ENCODE data around the gene CTTNBP2.

Gene CTTNBP2

GRCh38 chr7:117870448-117871130, 2.7 kb downstream of the CTTNBP2 start:
- DNase-seq (ENCODE audit: low read depth, low spot score), result no peak

GRCh38 chr7:117869374-117869773, 3.9 kb downstream of the CTTNBP2 start:
- DNase-seq (ENCODE audit: low read depth, low spot score), result no peak

- DNase-seq (ENCODE audit: low read depth, low spot score), result no peak
These were observed 9.6 kb downstream of the CTTNBP2 start for GRCh38 chr7:117863618-117864017.

DNA sequence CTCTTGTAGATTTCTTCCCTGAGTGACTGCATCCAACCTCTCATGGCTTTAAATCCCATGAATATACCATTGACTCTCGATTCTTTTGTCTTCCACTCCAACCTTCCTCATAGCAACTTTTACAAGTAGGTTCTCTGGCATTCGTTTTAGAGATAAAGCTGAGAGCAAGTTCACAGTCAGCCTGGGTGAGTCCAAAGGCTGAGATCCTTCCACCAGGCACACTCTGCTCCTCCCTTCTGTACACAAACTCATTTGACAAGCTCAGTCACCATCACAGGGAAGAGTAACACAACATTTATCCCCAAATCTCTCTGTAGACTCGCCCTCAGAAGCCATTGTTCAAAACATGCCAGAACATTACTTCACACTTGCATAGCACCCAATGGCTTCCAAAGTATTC, 10.9 kb downstream of the CTTNBP2 start:
- no peak for DNase-seq (ENCODE audit: low read depth, low spot score)

DNA sequence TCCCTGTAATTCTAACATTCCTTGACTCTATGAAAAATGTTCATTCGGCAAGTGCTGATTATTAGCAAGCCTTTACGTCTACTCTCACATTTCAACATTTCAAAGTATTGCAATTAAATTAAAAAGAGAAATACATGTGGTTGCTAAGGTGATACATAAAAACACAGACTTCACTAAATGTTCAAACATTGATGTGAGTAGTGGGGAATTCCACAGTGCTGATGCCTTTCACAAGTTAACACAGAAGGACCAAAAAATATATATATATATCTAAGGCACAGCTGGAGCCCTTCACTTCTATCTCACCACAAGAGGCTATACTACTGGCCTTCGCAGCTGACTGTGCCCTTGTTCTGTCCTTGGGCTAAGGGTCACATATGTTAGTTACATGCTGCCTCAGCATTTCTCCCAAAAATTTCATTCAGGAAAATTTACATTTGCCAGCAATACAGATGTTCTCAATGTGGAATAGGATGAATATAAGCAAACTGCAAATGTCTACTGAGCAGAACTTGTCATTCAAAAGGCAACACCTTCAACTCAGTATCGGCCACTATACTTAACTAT, 13.9 kb downstream of the CTTNBP2 start:
- DNase-seq (ENCODE audit: low read depth, low spot score), result no peak

DNA sequence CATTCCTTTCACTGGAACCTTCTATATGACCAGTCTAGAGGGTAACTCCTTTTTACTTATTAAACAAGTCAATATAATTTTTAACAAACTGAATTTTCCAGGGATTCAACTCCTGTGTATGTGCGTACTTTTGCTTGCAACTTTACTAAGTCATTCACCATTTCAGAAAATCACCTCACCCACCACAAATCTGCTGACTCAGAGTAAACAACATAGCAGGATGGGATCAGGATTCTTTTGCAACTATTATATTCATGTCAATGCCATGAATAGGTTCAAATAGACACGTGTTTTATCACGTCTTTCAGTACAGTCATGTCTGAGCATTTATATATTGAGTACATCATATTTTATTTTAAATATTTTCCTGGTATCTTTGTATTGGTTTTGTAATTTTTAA, 14.5 kb downstream of the CTTNBP2 start:
- no peak for DNase-seq (ENCODE audit: low read depth, low spot score)

GRCh38 chr7:117857718-117858117, 15.5 kb downstream of the CTTNBP2 start:
- DNase-seq (ENCODE audit: low read depth, low spot score), result no peak

- no peak for DNase-seq (ENCODE audit: low read depth, low spot score)
These were observed 17.0 kb downstream of the CTTNBP2 start for GRCh38 chr7:117856196-117856595.

DNA sequence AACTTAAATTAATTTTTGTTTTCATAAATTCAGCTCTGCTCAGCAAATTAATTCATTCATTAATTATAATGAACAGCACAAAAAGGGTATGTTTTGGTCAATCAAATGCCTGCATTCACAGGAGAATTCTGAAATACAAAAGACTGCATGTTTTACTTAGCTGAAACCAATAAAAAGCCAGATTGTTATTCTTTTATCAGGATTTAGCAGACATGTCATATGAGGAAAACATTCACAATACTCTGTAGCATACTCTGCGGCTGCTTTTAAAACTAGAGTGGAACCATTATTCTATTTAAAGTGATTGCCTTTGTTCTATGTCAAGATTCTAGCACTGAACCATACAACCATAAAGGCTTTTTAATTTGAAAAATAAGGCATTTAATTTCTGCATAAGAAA, 19.1 kb downstream of the CTTNBP2 start:
- DNase-seq (ENCODE audit: low read depth, low spot score), result no peak

DNA sequence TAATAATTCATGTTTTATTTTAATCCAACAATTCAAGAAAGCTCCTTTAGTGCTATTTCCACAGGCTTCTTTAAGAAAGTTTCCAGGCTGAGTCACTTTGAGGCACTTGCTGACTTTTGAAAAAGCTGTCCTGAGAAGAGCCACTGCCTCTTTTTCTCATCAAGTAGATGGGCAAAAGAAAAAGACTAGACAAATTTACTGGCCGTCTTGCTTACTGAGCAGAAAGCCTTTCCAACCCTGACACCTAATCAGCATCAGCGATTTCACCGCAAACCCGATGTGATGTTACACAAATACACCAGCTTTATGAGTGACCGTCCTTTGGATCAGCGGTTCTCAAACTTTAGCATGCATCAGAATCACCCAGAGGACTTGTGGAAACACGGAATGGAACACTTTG, 24.3 kb downstream of the CTTNBP2 start:
- no peak for DNase-seq (ENCODE audit: low read depth, low spot score)

DNA sequence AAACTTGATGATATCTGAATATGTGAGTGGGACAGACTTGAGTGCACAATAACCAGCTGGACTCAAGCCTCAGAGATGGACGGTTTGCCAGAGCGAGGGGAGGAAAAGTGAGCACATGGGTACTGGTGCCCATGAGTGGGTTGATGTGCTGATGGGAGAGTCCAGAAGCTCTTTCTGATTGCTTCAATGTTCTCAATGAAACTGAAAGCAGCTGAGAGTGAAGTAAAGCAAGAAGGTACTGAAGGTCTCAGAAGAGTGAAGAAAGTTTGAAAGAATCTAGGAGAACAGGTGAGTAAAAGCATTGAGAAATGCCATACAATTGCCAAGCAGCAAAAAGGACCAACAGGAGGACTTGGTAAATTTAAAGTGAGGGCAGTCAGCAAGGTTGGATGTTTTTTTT, 28.6 kb downstream of the CTTNBP2 start:
- DNase-seq (ENCODE audit: low read depth, low spot score), result no peak

GRCh38 chr7:117841611-117842010, 31.6 kb downstream of the CTTNBP2 start:
- DNase-seq (ENCODE audit: low read depth, low spot score), result no peak

DNA sequence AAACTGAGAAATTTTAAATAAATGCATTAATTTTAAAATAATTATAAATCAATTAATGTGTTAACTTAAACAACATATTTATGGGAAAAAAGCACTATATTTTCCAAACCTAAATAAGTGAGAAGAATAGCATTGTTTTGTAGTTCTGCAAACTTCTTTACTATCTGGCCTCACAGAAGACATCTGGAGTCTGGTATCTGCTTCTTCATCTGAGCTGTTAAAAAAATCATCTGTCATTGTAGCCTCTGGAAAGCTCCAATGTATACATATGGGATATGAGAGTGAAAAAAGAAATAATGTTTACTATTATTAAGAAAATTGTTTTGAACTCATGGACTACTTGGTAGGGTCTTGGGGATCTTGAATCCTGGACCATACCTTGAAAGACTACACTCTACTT, 32.2 kb downstream of the CTTNBP2 start:
- no peak for DNase-seq (ENCODE audit: low read depth, low spot score)

DNA sequence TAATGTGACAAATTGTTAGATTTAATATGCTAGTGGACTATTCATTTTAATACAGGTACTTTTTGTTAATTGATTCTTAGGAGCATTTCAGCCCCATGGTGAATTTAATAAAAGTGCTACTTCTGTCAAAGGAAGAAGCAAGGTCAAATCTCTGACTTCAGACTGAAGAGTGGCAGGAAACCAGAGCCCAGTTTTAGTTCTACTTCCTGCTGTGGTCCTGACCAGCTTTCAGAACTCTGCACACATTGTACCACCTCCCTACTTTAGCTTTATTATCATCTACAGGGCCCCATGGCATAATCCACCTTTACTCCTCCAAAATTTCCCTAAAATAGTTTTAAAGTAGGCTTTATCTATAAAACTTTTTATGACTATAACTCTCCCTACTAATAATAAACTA, 33.7 kb downstream of the CTTNBP2 start:
- DNase-seq (ENCODE audit: low read depth, low spot score), result no peak

DNA sequence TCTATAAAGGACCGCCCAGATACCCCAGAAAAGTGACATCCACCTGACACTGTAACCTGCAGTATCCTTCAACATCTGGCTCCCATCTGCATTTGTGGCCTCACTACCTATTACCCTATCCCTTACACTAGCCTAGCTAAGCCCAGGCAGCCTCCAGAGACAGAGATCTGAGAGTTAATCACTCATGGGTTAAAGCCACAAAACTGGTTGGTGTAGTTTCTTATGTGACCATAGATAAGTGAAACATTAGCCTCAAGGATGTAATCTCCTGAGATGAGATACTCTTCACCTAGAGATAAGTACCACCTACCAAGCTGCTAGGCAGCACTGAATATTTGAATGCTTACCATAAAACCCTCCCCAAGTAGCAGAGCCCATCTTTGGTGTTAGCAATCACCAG, 35.4 kb downstream of the CTTNBP2 start:
- no peak for DNase-seq (ENCODE audit: low read depth, low spot score)

DNA sequence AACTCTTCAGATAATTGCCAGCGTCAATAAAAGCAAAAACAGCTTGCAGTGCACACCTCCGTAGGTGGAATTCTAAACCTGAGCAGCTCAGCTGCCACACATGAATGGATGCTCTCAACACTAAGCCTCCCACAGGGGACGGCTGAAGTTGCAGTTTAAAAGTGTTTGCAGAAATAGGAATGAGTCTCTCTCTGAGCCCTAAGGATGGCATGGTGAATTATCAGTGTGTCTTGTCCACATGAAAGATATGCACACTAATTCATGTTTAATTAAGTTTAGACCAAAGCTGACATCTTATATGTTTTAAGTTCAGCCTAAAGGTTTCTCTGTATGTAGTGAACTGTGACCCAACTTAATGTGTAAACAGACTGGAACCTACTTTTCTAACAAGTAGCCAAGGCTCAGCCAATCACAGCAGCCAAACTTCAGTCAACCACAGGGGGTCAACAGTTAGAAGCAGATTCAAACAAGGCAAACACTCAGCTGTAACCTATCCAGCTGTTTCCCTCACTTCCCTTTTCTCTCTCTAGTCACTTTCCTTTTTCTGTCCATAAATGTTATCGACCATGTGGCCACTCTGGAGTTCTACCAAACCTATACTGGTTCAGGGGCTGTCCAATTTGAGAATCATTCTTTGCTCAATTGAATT, 38.1 kb downstream of the CTTNBP2 start:
- no peak for DNase-seq (ENCODE audit: low read depth, low spot score)

DNA sequence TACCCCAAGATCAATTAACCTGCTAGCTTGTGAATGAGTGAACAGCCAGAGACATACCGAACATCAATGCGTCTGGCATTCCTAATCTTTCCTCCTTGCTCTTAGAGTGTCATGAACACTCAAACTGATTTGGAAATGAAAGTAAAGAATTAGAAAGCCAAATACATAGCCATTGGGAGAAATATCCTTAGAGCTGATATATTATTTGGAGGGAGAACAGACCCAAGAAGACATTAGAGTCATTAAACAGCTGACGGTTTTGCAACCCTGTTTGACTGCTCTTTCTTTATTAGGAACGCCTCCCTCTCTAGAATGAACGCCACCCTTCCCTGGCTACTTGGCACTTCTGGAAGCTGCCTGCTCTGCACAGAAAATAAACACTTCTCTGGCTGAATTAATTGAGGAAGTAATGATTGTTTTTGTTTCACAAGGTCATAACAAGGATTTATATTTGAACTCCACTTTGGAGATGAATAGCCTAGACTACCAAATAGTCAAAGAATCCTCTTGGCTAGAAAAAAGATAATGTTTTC, 42.8 kb downstream of the CTTNBP2 start:
- DNase-seq (ENCODE audit: low read depth, low spot score), result no peak

DNA sequence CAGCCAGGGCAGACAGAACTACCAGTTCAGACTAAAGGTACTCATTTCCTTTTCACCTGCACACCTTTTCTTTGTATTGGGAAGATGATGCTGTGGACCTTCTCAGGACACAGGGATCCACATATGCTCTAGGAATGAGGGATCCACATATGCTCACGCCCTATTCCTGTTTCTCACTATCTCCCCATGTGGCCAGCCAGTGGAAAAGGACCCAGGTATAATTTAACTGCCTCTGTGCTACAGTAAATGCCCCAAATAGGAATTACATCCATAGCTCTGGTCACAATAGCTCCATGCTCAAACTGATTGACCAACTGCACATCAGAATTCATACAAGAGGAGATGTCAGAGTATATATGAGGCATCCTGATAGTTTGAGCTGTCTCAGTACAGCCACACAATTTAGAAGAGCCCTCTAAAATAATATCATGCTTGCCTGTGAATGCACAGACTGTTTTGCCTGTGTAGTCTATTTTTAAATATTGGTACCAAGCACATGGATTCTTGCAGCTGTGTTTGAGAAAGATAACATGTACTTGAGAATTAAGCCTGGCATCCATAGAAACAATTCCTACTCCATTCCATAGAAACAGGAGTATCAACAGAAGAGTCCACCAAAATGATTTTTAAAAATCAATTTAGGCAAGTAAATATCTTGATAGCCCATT, 43.7 kb downstream of the CTTNBP2 start:
- no peak for DNase-seq (ENCODE audit: low read depth, low spot score)

- no peak for DNase-seq (ENCODE audit: low read depth, low spot score)
These were observed 44.4 kb downstream of the CTTNBP2 start for GRCh38 chr7:117828825-117829224.

DNA sequence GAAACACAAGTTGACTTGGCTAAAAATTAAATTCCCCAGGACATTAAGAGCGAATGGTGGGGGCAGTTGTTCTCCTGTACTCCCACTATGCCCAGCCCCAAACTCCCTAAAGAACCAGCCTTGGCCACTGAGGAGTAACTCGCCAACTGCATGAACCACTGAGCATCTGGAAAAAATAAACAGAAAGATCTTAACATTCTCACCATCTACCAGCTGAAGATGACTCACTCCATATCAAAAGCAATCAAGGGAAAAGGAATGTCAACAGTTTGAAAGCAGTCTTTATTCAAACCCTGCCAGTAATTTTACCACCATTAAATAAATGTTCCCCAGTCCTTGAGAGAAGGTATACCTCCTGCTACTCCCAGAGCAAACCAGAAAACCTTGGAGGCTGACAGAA, 45.4 kb downstream of the CTTNBP2 start:
- DNase-seq (ENCODE audit: low read depth, low spot score), result peak; percentile 47

DNA sequence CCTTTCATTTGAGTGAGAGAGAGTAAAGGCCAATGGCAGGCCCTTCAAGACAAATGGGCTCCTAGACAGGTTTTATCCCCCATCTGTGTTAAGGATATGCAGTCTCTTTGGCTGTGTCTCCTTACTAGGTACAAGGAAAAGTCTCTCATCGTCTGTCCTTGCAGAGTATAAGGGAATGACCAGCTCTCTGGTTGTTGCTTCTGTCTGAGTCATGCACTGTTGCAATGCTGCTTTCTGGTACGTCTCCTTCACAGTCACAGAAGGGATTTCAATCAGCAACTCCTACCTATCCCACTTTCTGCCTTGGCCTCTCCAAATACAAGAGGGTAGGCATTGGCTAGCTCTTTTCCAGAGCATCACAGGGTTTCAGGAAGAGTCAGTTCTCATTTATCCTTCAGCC, 48.1 kb downstream of the CTTNBP2 start:
- no peak for DNase-seq (ENCODE audit: low read depth, low spot score)

- no peak for DNase-seq (ENCODE audit: low read depth, low spot score)
These were observed 48.6 kb downstream of the CTTNBP2 start for GRCh38 chr7:117824592-117824991.

- DNase-seq (ENCODE audit: low read depth, low spot score), result no peak
These were observed 53.7 kb downstream of the CTTNBP2 start for GRCh38 chr7:117819558-117819957.
